Measurements from ENCODE around the gene RAD9A. TPM values are rescaled to one million over a fixed set of nuclear protein-coding genes. Genes with fewer than 3 reads are reported as not detected.
A peak's percentile ranks its signal among the peaks of the same experiment; 100 is the strongest.

RAD9A gene
- total and polyA plus RNA-seq, 9 of the 15 experiments (the other 6 are each of a cell fraction or from before 2014, with no cell fraction given) = 1.4 to 41.2 (median 16.1) TPM

- H3K9me3 ChIP-seq (replicated peaks; ENCODE audit: control insufficient read depth, insufficient read depth, low read depth, low read length) = no peaks in the 10 kb centered on the region
- peak; percentile 86 to 91 (median 89) for DNase-seq (ENCODE audit: extremely low read depth in 1 of 4, low spot score in 3 of 4)
- peak overlapping the region; percentile 90 to 95 for H3K9ac ChIP-seq (ENCODE audit: insufficient read depth in 1 of 2, low read depth in 2 of 2, low read length in 2 of 2)
- peak overlapping the region; percentile 96 for H3K4me3 ChIP-seq
- ATAC-seq = peak; percentile 62
- BruUV-seq (replicated peaks) = no TSS peak
- no peaks in the 10 kb centered on the region for H4K20me1 ChIP-seq (replicated peaks; ENCODE audit: control insufficient read depth, insufficient read depth, low read length)
- peak overlapping the region; percentile 73 for H2AFZ ChIP-seq (ENCODE audit: low read depth, low read length)
- peak overlapping the region; percentile 95 for H3K27ac ChIP-seq (ENCODE audit: extremely low read depth, low read depth, low read length)
- peak overlapping the region; percentile 79 for H3K4me2 ChIP-seq (ENCODE audit: insufficient read depth, low read length)
- no peaks in the 10 kb centered on the region for H3K27me3 ChIP-seq (ENCODE audit: control insufficient read depth in 2 of 2, insufficient read depth in 2 of 2, low read length in 2 of 2)
- H3K79me2 ChIP-seq (ENCODE audit: control insufficient read depth, insufficient read depth, low read length) = peaks cover 39% of the 10 kb centered on the region; the same call in 2 of the 3 replicates
- intact Hi-C loops (cut with micrococcal nuclease) = no loop called here
- H3K36me3 ChIP-seq (ENCODE audit: control insufficient read depth, insufficient read depth, low read length) = no peaks in the 10 kb centered on the region
- H3K9me1 ChIP-seq (ENCODE audit: control insufficient read depth, insufficient read depth, low read length) = no peaks in the 10 kb centered on the region
- 1% methylated on average over 23 of the region's 40 CpGs for WGBS (ENCODE audit: insufficient coverage, low coverage, missing lambda C conversion rate)
- CTCF ChIA-PET (ENCODE audit: low intra/inter-chr PET ratio) = interaction anchor here (0.7 to 4.1 kb wide), 4 partner anchors 16 to 53 kb away, joined by 3 to 21 read pairs (median 4); partner anchors contain the start of gene POLD4
- FAIRE-seq = peak; percentile 89
- H3K4me1 ChIP-seq (replicated peaks in 1 of 2; ENCODE audit: control insufficient read depth in 2 of 2, insufficient read depth in 2 of 2, low read length in 2 of 2) = peaks cover 58 to 79% of the 10 kb centered on the region in 2 experiments
- in situ Hi-C loops (cut with MboI) = no loop called here
- POLR2A ChIA-PET = interaction anchor here (0.5 to 2.3 kb wide), 7 partner anchors 9 to 273 kb away, joined by 3 to 11 read pairs (median 3); no protein-coding TSS in a partner anchor
- TF ChIP-seq POLR2B (IDR thresholded peaks at IDR 0.05; ENCODE audit: low read depth, partially characterized antibody) (no peak), BRD9 (IDR thresholded peaks at IDR 0.05; ENCODE audit: low read depth, partially characterized antibody) (peak; percentile 78), DLX4 (CRISPR knock-in tag; IDR thresholded peaks at IDR 0.05) (no peak), DACH1 (IDR thresholded peaks at IDR 0.05; ENCODE audit: partially characterized antibody) (peak; percentile 31), CEBPG (CRISPR knock-in tag; IDR thresholded peaks at IDR 0.05) (peak; percentile 55), CEBPG (tag; conservative IDR thresholded peaks at IDR 0.05 in 1 of 2, IDR thresholded peaks at IDR 0.05 in 1 of 2) (no peak), JUND (IDR thresholded peaks at IDR 0.05; ENCODE audit: borderline replicate concordance, low read depth, low read length) (0 out of 2 replicates have a peak, but pooled peaks have one; percentile 49), JUND (tag; IDR thresholded peaks at IDR 0.05; ENCODE audit: borderline replicate concordance, low read depth, low read length) (peak; percentile 31; the same call in 1 of the 3 replicates), MTA2 (IDR thresholded peaks at IDR 0.05; ENCODE audit: low read depth) (no peak), POLR3A (IDR thresholded peaks at IDR 0.05; ENCODE audit: borderline replicate concordance, extremely low read depth, insufficient read depth, insufficient read length) (no peak), KAT2B (IDR thresholded peaks at IDR 0.05; ENCODE audit: low read depth, low read length) (no peak), DIDO1 (tag; IDR thresholded peaks at IDR 0.05; ENCODE audit: low read depth) (no peak), SMARCB1 (IDR thresholded peaks at IDR 0.05; ENCODE audit: insufficient read length, low read depth) (no peak), RBM17 (IDR thresholded peaks at IDR 0.05; ENCODE audit: borderline replicate concordance, low read depth, low read length) (no peak), UBTF (IDR thresholded peaks at IDR 0.05; ENCODE audit: borderline replicate concordance in 1 of 2, low read depth in 2 of 2, low read length in 2 of 2) (no peak), ZNF23 (CRISPR knock-in tag; IDR thresholded peaks at IDR 0.05) (no peak), MCM3 (IDR thresholded peaks at IDR 0.05) (no peak), KAT7 (CRISPR knock-in tag; IDR thresholded peaks at IDR 0.05; ENCODE audit: borderline replicate concordance) (peak; percentile 61; the same call in 1 of the 2 replicates), MAFG (tag; conservative IDR thresholded peaks at IDR 0.05) (peak; percentile 94), MTA3 (IDR thresholded peaks at IDR 0.05; ENCODE audit: borderline replicate concordance) (peak; percentile 71)
These were observed 17.9 kb upstream of the RAD9A start for GRCh38 chr11:67373648-67374570.
